Osteocyte (in vitro differentiated cells): ENCODE measurements around the gene PHACTR2. TPM values are rescaled to one million over a fixed set of nuclear protein-coding genes. Genes with fewer than 3 reads are reported as not detected.
"Not testable (repeated sequence)": the region's sequence is repeated elsewhere in the genome, so short reads cannot be mapped to it uniquely, and the experiment has no call there.

Source experiments
- DNase-seq: peaks from one replicate; pipeline ENCODE4 v3.0.0; 2021; ENCODE audit warnings: mixed read lengths; ENCODE audit not compliant: unreplicated experiment; ENCODE audit errors: extremely low spot score
- H3K27ac Mint-ChIP-seq: one replicate; pipeline ENCODE4 v1.8.0; 2021; ENCODE audit warnings: mild to moderate bottlenecking, mixed read lengths; ENCODE audit not compliant: unreplicated experiment
- H3K27me3 Mint-ChIP-seq: one replicate; pipeline ENCODE4 v1.8.0; 2021; ENCODE audit warnings: mixed read lengths; ENCODE audit not compliant: unreplicated experiment
- H3K36me3 Mint-ChIP-seq: one replicate; pipeline ENCODE4 v1.8.0; 2021; ENCODE audit warnings: mixed read lengths; ENCODE audit not compliant: unreplicated experiment
- H3K4me1 Mint-ChIP-seq: one replicate; pipeline ENCODE4 v1.8.0; 2021; ENCODE audit warnings: mixed read lengths; ENCODE audit not compliant: unreplicated experiment
- H3K4me3 Mint-ChIP-seq: one replicate; pipeline ENCODE4 v1.8.0; 2021; ENCODE audit warnings: mild to moderate bottlenecking, moderate library complexity, mixed read lengths; ENCODE audit not compliant: unreplicated experiment
- H3K9me3 Mint-ChIP-seq: one replicate; pipeline ENCODE4 v1.8.0; 2021; ENCODE audit warnings: mixed read lengths; ENCODE audit not compliant: unreplicated experiment
- CTCF ChIP-seq: fragments of 200-600 bp; sonication (generic); IDR thresholded peaks from 2 replicates; pipeline ENCODE4 v1.5.0; 2021; ENCODE audit warnings: antibody characterized with exemption, mild to moderate bottlenecking, moderate library complexity
- total RNA-seq: library from RNA; stranded (reverse); gene quantifications from 2 replicates; pipeline ENCODE4 v1.2.1, GENCODE V29; 2021

The PHACTR2 gene
- total RNA-seq, 1 donor from 2014 or later: 312 TPM

DNA sequence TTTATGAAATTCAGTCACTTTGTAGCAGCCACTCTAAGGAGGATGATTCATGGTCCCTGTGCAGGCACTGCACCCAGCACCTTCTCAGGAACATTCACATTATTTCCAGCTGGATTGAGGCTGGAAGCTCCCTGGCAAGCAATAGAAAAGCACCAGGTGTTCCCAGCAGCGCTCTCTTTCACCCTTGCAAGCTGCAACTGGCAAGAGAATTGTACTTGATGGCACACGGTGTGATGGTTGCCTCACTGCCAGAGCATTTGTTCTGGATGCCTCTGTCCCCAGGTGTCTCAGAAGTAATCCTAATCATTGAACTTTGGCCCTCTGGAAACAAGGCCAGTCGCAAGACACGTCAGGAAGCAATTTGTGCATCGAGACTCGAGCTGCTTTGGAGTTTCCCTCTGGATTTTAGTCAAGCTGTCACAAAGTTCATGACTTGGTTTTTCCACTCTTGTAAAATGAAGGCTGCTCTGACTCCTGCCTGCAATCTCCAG, 24.9 kb upstream of the PHACTR2 start:
- Mint-ChIP-seq H3K9me3 (no peaks in the 10 kb centered on the region), H3K36me3 (peaks cover 2% of the 10 kb centered on the region), H3K4me3 (no peak overlapping the region), H3K27me3 (no peaks in the 10 kb centered on the region), H3K27ac (no peak overlapping the region), H3K4me1 (no peaks in the 10 kb centered on the region)
- no peak for TF ChIP-seq CTCF
- DNase-seq: no peak

- no peak overlapping the region for H3K4me3 Mint-ChIP-seq
- H3K9me3 Mint-ChIP-seq: peaks cover 4% of the 10 kb centered on the region
- H3K36me3 Mint-ChIP-seq: peaks cover 7% of the 10 kb centered on the region
- no peaks in the 10 kb centered on the region for H3K27me3 Mint-ChIP-seq
- no peaks in the 10 kb centered on the region for H3K4me1 Mint-ChIP-seq
- H3K27ac Mint-ChIP-seq: no peak overlapping the region
- DNase-seq: no peak
- TF ChIP-seq CTCF: no peak
Observed at GRCh38 chr6:143655541-143655940, 22.2 kb upstream of the PHACTR2 start.

- no peaks in the 10 kb centered on the region for H3K27me3 Mint-ChIP-seq
- H3K9me3 Mint-ChIP-seq: peaks cover 4% of the 10 kb centered on the region
- TF ChIP-seq CTCF: no peak
- DNase-seq: no peak
- H3K4me3 Mint-ChIP-seq: no peak overlapping the region
- no peak overlapping the region for H3K27ac Mint-ChIP-seq
- H3K4me1 Mint-ChIP-seq: no peaks in the 10 kb centered on the region
- peaks cover 7% of the 10 kb centered on the region for H3K36me3 Mint-ChIP-seq
Observed at GRCh38 chr6:143656026-143656425, 21.7 kb upstream of the PHACTR2 start.

- Mint-ChIP-seq H3K27me3 (no peaks in the 10 kb centered on the region), H3K36me3 (peaks cover 7% of the 10 kb centered on the region), H3K4me3 (no peak overlapping the region), H3K9me3 (peaks cover 4% of the 10 kb centered on the region), H3K4me1 (no peaks in the 10 kb centered on the region), H3K27ac (no peak overlapping the region)
- no peak for TF ChIP-seq CTCF
- DNase-seq: no peak
Observed at GRCh38 chr6:143657809-143658208, 20.0 kb upstream of the PHACTR2 start.

- not testable (repeated sequence) for H3K27ac Mint-ChIP-seq
Observed at GRCh38 chr6:143660170-143660569, 17.6 kb upstream of the PHACTR2 start.

DNA sequence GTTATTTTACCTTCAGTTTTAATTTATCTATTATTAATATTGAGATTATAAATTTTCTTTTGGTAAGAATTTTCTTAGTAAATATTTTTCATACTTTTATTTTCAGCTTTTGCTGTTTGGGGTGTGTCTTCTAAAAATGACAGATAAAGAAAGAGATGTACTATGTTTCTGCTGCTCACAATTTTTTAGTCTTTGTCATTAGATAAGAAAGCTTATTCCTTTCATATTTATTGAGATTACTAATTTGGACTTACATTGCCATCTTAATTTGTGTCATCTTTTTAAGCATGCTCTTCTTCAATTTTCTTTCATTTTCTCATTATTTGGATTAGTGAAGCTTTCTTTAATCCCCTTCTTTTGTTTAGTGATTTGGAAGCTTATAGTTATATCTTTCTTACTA, 13.6 kb upstream of the PHACTR2 start:
- Mint-ChIP-seq H3K4me3 (no peak overlapping the region), H3K36me3 (peaks cover 33% of the 10 kb centered on the region), H3K27me3 (no peaks in the 10 kb centered on the region), H3K4me1 (peaks cover 2% of the 10 kb centered on the region), H3K27ac (no peak overlapping the region), H3K9me3 (peaks cover 38% of the 10 kb centered on the region)
- no peak for DNase-seq
- TF ChIP-seq CTCF: no peak

More at GRCh38 chr6:143660170-143660569, 17.6 kb upstream of the PHACTR2 start:
- H3K36me3 Mint-ChIP-seq, H3K9me3 Mint-ChIP-seq, DNase-seq, H3K27me3 Mint-ChIP-seq, H3K4me3 Mint-ChIP-seq, H3K4me1 Mint-ChIP-seq: not testable (repeated sequence)

DNA sequence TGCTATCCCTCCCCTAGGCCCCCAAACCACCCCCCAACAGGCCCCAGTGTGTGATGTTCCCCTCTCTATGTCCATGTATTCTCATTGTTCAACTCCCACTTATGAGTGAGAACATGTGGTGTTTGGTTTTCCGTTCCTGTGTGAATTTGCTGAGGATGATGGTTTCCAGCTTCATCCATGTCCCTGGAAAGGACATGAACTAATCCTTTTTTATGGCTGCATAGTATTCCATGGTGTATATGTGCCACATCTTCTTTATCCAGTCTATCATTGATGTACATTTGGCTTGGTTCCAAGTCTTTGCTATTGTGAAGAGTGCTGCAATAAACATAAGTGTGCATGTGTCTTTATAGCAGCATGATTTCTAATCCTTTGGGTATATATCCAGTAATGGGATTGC, 11.8 kb upstream of the PHACTR2 start:
- H3K4me1 Mint-ChIP-seq, H3K4me3 Mint-ChIP-seq, DNase-seq, H3K27me3 Mint-ChIP-seq, H3K27ac Mint-ChIP-seq: not testable (repeated sequence)
- Mint-ChIP-seq H3K9me3 (peaks cover 40% of the 10 kb centered on the region), H3K36me3 (peaks cover 29% of the 10 kb centered on the region)

DNA sequence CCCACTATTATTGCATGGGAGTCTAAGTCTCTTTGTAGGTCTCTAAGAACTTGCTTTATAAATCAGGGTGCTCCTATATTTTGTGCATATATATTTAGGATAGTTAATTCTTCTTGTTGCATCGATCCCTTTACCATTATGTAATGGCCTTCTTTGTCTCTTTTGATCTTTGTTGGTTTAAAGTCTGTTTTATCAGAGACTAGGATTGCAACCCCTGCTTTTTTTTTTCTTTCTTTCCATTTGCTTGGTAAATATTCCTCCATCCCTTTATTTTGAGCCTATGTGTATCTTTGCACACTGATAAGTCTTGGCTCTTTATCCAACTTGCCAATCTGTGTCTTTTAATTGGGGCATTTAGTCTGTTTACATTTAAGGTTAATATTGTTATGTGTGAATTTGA, 8.3 kb upstream of the PHACTR2 start:
- Mint-ChIP-seq H3K4me1 (peaks cover 18% of the 10 kb centered on the region), H3K36me3 (peaks cover 29% of the 10 kb centered on the region), H3K9me3 (peaks cover 47% of the 10 kb centered on the region)
- not testable (repeated sequence) for DNase-seq, H3K27me3 Mint-ChIP-seq, H3K27ac Mint-ChIP-seq, H3K4me3 Mint-ChIP-seq
